AG10803 (cell line): ENCODE data around the gene DIRAS1.

Source experiments
- DNase-seq: peaks from one replicate; pipeline ENCODE4 v3.0.0; 2010; ENCODE audit warnings: low read depth
- H3K4me3 ChIP-seq: 2 replicates; pipeline ENCODE4 v1.5.1; 2011; ENCODE audit warnings: mild to moderate bottlenecking, low read length, control low read depth
- CTCF ChIP-seq: conservative IDR thresholded peaks from 2 replicates; pipeline ENCODE4 v1.5.1; 2011; ENCODE audit warnings: mild to moderate bottlenecking, low read length, control low read depth, inconsistent platforms

DIRAS1 gene

GRCh38 chr19:2702170-2703076, 18.7 kb downstream of the DIRAS1 start, which contains the start of gene GNG7:
GNG7 (minus strand) TSS chr19:2702694; CDS start chr19:2520688, 182,006 bp downstream.
- peak; percentile 75 for DNase-seq
- TF ChIP-seq CTCF: no peak
- H3K4me3 ChIP-seq: peak within 1 kb of the TSS; percentile 48

- H3K4me3 ChIP-seq: no peak overlapping the region
- DNase-seq: no peak
- no peak for TF ChIP-seq CTCF
Measured at GRCh38 chr19:2701361-2702169, 19.6 kb downstream of the DIRAS1 start.

GRCh38 chr19:2700660-2701360, 20.4 kb downstream of the DIRAS1 start:
- DNase-seq: no peak
- no peak overlapping the region for H3K4me3 ChIP-seq
- no peak for TF ChIP-seq CTCF

- no peak overlapping the region for H3K4me3 ChIP-seq
- no peak for TF ChIP-seq CTCF
Measured at GRCh38 chr19:2699413-2700140, 21.6 kb downstream of the DIRAS1 start.

GRCh38 chr19:2694196-2694595, 27.0 kb downstream of the DIRAS1 start:
- no peak for TF ChIP-seq CTCF
- H3K4me3 ChIP-seq: no peak overlapping the region

More at GRCh38 chr19:2699413-2700140, 21.6 kb downstream of the DIRAS1 start:
- DNase-seq: no peak

GRCh38 chr19:2693492-2694160, 27.5 kb downstream of the DIRAS1 start:
- no peak for DNase-seq
- no peak for TF ChIP-seq CTCF
- no peak overlapping the region for H3K4me3 ChIP-seq

More at GRCh38 chr19:2694196-2694595, 27.0 kb downstream of the DIRAS1 start:
- no peak for DNase-seq
